GM18508 (cell line): ENCODE results near the gene INPP5D.
"Not testable (repeated sequence)": the region's sequence is repeated elsewhere in the genome, so short reads cannot be mapped to it uniquely, and the experiment has no call there.

Experiments
- ATAC-seq: cut with Tn5 transposase; IDR thresholded peaks from one replicate; pipeline ENCODE4 v1.9.1; 2021; ENCODE audit warnings: moderate number of reproducible peaks; ENCODE audit not compliant: insufficient read depth, unreplicated experiment

INPP5D gene

GRCh38 chr2:233112776-233113452, 52.8 kb downstream of the INPP5D start:
- ATAC-seq = no peak

- ATAC-seq = no peak
Measured at GRCh38 chr2:233114421-233114861, 54.3 kb downstream of the INPP5D start.

- no peak for ATAC-seq
Measured at GRCh38 chr2:233115121-233115520, 55.0 kb downstream of the INPP5D start.

GRCh38 chr2:233115741-233116140, 55.6 kb downstream of the INPP5D start:
- ATAC-seq = no peak

- no peak for ATAC-seq
Measured at GRCh38 chr2:233116946-233117345, 56.8 kb downstream of the INPP5D start.

GRCh38 chr2:233117351-233117750, 57.2 kb downstream of the INPP5D start:
- ATAC-seq = no peak

GRCh38 chr2:233117811-233118647, 57.9 kb downstream of the INPP5D start:
- ATAC-seq = no peak

GRCh38 chr2:233118648-233119000, 58.5 kb downstream of the INPP5D start:
- no peak for ATAC-seq

- no peak for ATAC-seq
Measured at GRCh38 chr2:233119123-233119522, 59.0 kb downstream of the INPP5D start.

GRCh38 chr2:233119806-233120205, 59.7 kb downstream of the INPP5D start:
- ATAC-seq = no peak

GRCh38 chr2:233120459-233120858, 60.3 kb downstream of the INPP5D start:
- ATAC-seq = no peak

GRCh38 chr2:233121856-233122255, 61.7 kb downstream of the INPP5D start:
- no peak for ATAC-seq

- no peak for ATAC-seq
Measured at GRCh38 chr2:233122541-233122940, 62.4 kb downstream of the INPP5D start.

- ATAC-seq = not testable (repeated sequence)
Measured at GRCh38 chr2:233123576-233123975, 63.4 kb downstream of the INPP5D start.

GRCh38 chr2:233124421-233125080, 64.4 kb downstream of the INPP5D start:
- ATAC-seq = peak; percentile 52

GRCh38 chr2:233125455-233126065, 65.4 kb downstream of the INPP5D start:
- ATAC-seq = no peak

- no peak for ATAC-seq
Measured at GRCh38 chr2:233129351-233129978, 69.3 kb downstream of the INPP5D start.

- no peak for ATAC-seq
Measured at GRCh38 chr2:233130024-233130423, 69.9 kb downstream of the INPP5D start.

- no peak for ATAC-seq
Measured at GRCh38 chr2:233130481-233131020, 70.4 kb downstream of the INPP5D start.
